K562 (cell line): ENCODE measurements around the gene KCP. TPM values are rescaled to one million over a fixed set of nuclear protein-coding genes. Genes with fewer than 3 reads are reported as not detected.

Experiments used
- ATAC-seq: fragments of 200-7000 bp; cut with Tn5 transposase; 3 replicates; pipeline ENCODE4 v1.9.1; 2020; ENCODE audit warnings: moderate library complexity
- BruUV-seq: library from RNA; stranded (reverse); fragments of 400-500 nt; replicated peaks from 2 replicates; lab custom pipeline; 2021; lab: Mats Ljungman, UMichigan
- CTCF ChIA-PET: fragments of 300-600 bp; formaldehyde crosslinking; extraction: SDS; loops from one replicate; lab custom pipeline; 2021; ENCODE audit warnings: low intra/inter-chr PET ratio; lab: Yijun Ruan, JAX
- POLR2A ChIA-PET: fragments of 300-600, 350-650 bp; sonication (Branson Sonifier 250); formaldehyde crosslinking; extraction: SDS; loops from one replicate; lab custom pipeline; 2021; ENCODE audit warnings: antibody characterized with exemption, inconsistent platforms; lab: Yijun Ruan, JAX
- DNase-seq, 4 experiments: peaks; one replicate each; pipeline versions ENCODE4 v3.0.0 to v3.0.0-alpha.2; 2011 to 2018; ENCODE audit warnings: low spot score in 3 of 4, mixed read lengths in 3 of 4; ENCODE audit errors: extremely low read depth in 1 of 4
- FAIRE-seq: peaks from 2 replicates; lab custom pipeline; 2011; peaks lifted over from hg19 to GRCh38; lab: Jason Lieb, UNC
- H2AFZ ChIP-seq: 2 replicates; pipeline ENCODE4 v1.6.0; 2011; ENCODE audit warnings: low read depth, low read length, control low read depth, inconsistent platforms
- H3K27ac ChIP-seq: fragments of 200-600 bp; 3 replicates; pipeline ENCODE4 v1.8.0; 2011; ENCODE audit warnings: low read depth, mild to moderate bottlenecking, control low read depth, inconsistent platforms, low read length, moderate library complexity, mixed read lengths; ENCODE audit errors: extremely low read depth
- H3K27me3 ChIP-seq, 2 experiments: fragments of 300-600 bp in 1 of 2; 2 replicates in 1 of 2; 3 replicates in 1 of 2; pipeline versions ENCODE4 v1.6.0 to v1.8.0; 2011; ENCODE audit warnings: inconsistent platforms in 2 of 2, low read length in 2 of 2, mild to moderate bottlenecking in 1 of 2, mixed read lengths in 1 of 2, moderate library complexity in 1 of 2; ENCODE audit not compliant: control insufficient read depth in 2 of 2, insufficient read depth in 2 of 2
- H3K36me3 ChIP-seq: fragments of 300-600 bp; 3 replicates; pipeline ENCODE4 v1.8.0; 2011; ENCODE audit warnings: mild to moderate bottlenecking, low read length, inconsistent platforms; ENCODE audit not compliant: control insufficient read depth, insufficient read depth
- H3K4me1 ChIP-seq, 2 experiments: fragments of 200-600 bp in 1 of 2; replicated peaks in 1 of 2; 2 replicates in 1 of 2; 3 replicates in 1 of 2; pipeline versions ENCODE4 v1.5.1 to v1.8.0; 2011; ENCODE audit warnings: inconsistent platforms in 2 of 2, low read length in 2 of 2, mild to moderate bottlenecking in 1 of 2, mixed read lengths in 1 of 2, moderate library complexity in 1 of 2; ENCODE audit not compliant: control insufficient read depth in 2 of 2, insufficient read depth in 2 of 2
- H3K4me2 ChIP-seq: 2 replicates; pipeline ENCODE4 v1.6.1; 2011; ENCODE audit warnings: low read length, control low read depth, inconsistent platforms, mixed read lengths; ENCODE audit not compliant: insufficient read depth
- H3K4me3 ChIP-seq: fragments of 200-600 bp; sonication (generic), shearing (Covaris generic); 2 replicates; pipeline ENCODE4 v1.5.1; 2016; ENCODE audit warnings: control low read depth, inconsistent platforms
- H3K79me2 ChIP-seq: fragments of 200-600 bp; 3 replicates; pipeline ENCODE4 v1.8.0; 2011; ENCODE audit warnings: low read length, inconsistent platforms; ENCODE audit not compliant: control insufficient read depth, insufficient read depth
- H3K9ac ChIP-seq, 2 experiments: 2 replicates each; pipeline versions ENCODE4 v1.6.0 to v1.6.1; 2011; ENCODE audit warnings: low read depth in 2 of 2, low read length in 2 of 2, control low read depth in 1 of 2, inconsistent platforms in 1 of 2, mild to moderate bottlenecking in 1 of 2, mixed read lengths in 1 of 2; ENCODE audit not compliant: insufficient read depth in 1 of 2
- H3K9me1 ChIP-seq: one replicate; pipeline ENCODE4 v1.6.0; 2011; ENCODE audit warnings: inconsistent platforms, mild to moderate bottlenecking, low read length, moderate library complexity; ENCODE audit not compliant: control insufficient read depth, insufficient read depth
- H3K9me3 ChIP-seq: replicated peaks from 2 replicates; pipeline ENCODE4 v1.5.1; 2011; ENCODE audit warnings: low read depth, low read length, inconsistent platforms; ENCODE audit not compliant: control insufficient read depth, insufficient read depth
- H4K20me1 ChIP-seq: replicated peaks from 2 replicates; pipeline ENCODE4 v1.6.1; 2011; ENCODE audit warnings: low read length, inconsistent platforms, mixed read lengths; ENCODE audit not compliant: control insufficient read depth, insufficient read depth
- POLR2A ChIP-seq: fragments of 450-650 bp; conservative IDR thresholded peaks from 2 replicates; pipeline ENCODE4 v1.6.1; 2016
- SPI1 ChIP-seq: IDR thresholded peaks from 2 replicates; pipeline ENCODE4 v1.6.1; 2011; ENCODE audit warnings: low read depth, low read length, control low read depth, borderline replicate concordance
- STAT5B ChIP-seq: fragments of 250-450 bp; sonication (Bioruptor Pico); IDR thresholded peaks from 2 replicates; pipeline ENCODE4 v1.8.0; 2021; ENCODE audit warnings: mild to moderate bottlenecking, inconsistent platforms
- ZFX ChIP-seq: sonication (generic); formaldehyde crosslinking; IDR thresholded peaks from 2 replicates; pipeline ENCODE4 v1.8.0; 2022; ENCODE audit warnings: mild to moderate bottlenecking, missing genetic modification reagents, moderate library complexity
- WGBS: fragments of 100-300 bp; shearing (Covaris generic); methylation state at CpG from one replicate; pipeline ENCODE4 v1.1.6; 2016; ENCODE audit warnings: low coverage, mixed read lengths; ENCODE audit not compliant: insufficient coverage; ENCODE audit errors: missing lambda C conversion rate; 5-methylcytosine and 5-hydroxymethylcytosine counted together
- in situ Hi-C: fragments of 300-500 bp; cut with MboI; formaldehyde crosslinking; loops from 4 replicates; pipeline ENCODE4 v1.15.0; 2018; ENCODE audit warnings: inconsistent platforms, mixed read lengths
- intact Hi-C: fragments of 100-400 bp; cut with micrococcal nuclease; formaldehyde crosslinking; loops from 2 replicates; pipeline ENCODE4 v1.14.2; 2022
- polyA plus RNA-seq, 8 experiments: library from polyadenylated mRNA; depleted of rRNA in 4 of 8; stranded (reverse) in 5 of 8; unstranded in 3 of 8; fragments of >200 nt; fragmentation: Nextera tagmentation in 2 of 8; fragmentation: Illumina TruSeq in 1 of 8; extraction: Ambion mirVana in 2 of 8; extraction: Trizol in 1 of 8; gene quantifications; 2 replicates each; pipeline versions ENCODE4 v1.2.1 to v1.2.3, GENCODE V29; 2011 to 2014; ENCODE audit warnings: inconsistent platforms in 1 of 8, missing spikeins in 1 of 8
- total RNA-seq, 7 experiments: library from RNA; depleted of rRNA in 6 of 7; stranded (reverse); fragments of >200 nt in 6 of 7; fragmentation: Illumina TruSeq in 2 of 7; extraction: Trizol in 2 of 7; gene quantifications; 2 replicates each; pipeline versions ENCODE4 v1.2.1 to v1.2.3, GENCODE V29; 2011 to 2021; ENCODE audit warnings: low replicate concordance in 1 of 7
- TF ChIP-seq, protein P1 (sequence below): fragments of 250-450 bp; sonication (Bioruptor Pico); IDR thresholded peaks from 2 replicates; pipeline ENCODE4 v1.8.0; 2022; ENCODE audit warnings: moderate library complexity, mild to moderate bottlenecking, inconsistent platforms

KCP gene
- total and polyA plus RNA-seq, 9 of the 15 experiments (the other 6 are each of a cell fraction or from before 2014, with no cell fraction given): 0.06 to 0.17 (median 0.12) TPM; not detected in 3

GRCh38 chr7:128951296-128951695 is 40.8 kb upstream of the KCP start (continued):
- TF ChIP-seq, protein P1, sequence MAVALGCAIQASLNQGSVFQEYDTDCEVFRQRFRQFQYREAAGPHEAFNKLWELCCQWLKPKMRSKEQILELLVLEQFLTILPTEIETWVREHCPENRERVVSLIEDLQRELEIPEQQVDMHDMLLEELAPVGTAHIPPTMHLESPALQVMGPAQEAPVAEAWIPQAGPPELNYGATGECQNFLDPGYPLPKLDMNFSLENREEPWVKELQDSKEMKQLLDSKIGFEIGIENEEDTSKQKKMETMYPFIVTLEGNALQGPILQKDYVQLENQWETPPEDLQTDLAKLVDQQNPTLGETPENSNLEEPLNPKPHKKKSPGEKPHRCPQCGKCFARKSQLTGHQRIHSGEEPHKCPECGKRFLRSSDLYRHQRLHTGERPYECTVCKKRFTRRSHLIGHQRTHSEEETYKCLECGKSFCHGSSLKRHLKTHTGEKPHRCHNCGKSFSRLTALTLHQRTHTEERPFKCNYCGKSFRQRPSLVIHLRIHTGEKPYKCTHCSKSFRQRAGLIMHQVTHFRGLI (CRISPR knock-in tag): no peak
- no peak for TF ChIP-seq STAT5B (CRISPR knock-in tag)

DNA sequence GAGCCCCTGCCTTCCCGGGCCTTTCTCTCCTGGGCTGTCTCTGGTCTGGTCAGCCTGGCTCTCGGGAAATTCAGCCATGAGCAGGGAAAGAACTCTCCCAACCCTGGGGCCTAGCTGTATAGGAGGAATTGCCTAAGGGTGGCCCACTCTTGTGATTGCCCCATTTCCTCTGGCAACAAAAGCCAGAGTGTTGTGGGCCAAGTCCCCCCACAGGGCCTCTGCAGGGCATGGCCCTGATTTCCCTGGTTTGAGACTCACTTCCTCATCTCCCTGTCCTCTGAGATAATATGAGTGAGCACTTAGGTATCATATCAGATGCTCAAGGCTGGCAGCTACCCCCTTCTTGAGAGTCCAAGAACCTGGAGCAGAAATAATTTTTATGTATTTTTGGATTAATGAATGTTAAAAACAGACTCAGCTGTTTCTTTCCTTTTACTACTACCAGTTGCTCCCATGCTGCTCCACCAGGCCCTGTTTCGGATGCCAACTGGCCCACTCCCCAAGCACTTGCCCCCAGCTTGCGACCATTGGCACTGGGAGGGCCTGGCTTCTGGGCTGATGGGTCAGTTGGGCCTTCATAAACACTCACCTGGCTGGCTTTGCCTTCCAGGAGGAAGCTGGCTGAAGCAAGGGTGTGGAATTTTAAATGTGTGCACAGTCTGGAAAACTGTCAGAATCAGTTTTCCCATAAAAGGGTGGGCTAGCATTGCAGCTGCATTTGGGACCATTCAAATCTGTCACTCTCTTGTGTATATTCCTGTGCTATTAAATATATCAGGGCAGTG is 38.7 kb upstream of the KCP start:
- DNase-seq: no peak
- in situ Hi-C loops (no loop called here), intact Hi-C loops (no loop called here)
- peak; percentile 4; the same call in 2 of the 3 replicates for ATAC-seq
- Histone ChIP-seq H3K79me2 (no peaks in the 10 kb centered on the region), H2AFZ (no peak overlapping the region), H3K4me3 (no peak overlapping the region), H3K4me2 (no peak overlapping the region), H3K36me3 (peaks cover 27% of the 10 kb centered on the region; the same call in 2 of the 3 replicates), H3K4me1 (peaks cover 0 to 21% of the 10 kb centered on the region in 2 experiments; a peak in 2 of 5 replicates), H3K9me3 (no peaks in the 10 kb centered on the region), H4K20me1 (peaks cover 3% of the 10 kb centered on the region), H3K9me1 (no peaks in the 10 kb centered on the region), H3K27me3 (peaks cover 20 to 26% of the 10 kb centered on the region in 2 experiments; a peak in 4 of 5 replicates), H3K9ac (peak overlapping the region in 1 of 2 experiments; percentile 13; a peak in 1 of 4 replicates), H3K27ac (no peak overlapping the region)
- no peak for FAIRE-seq
- no TSS peak for BruUV-seq
- CTCF ChIA-PET: no interaction called here
- TF ChIP-seq ZFX (CRISPR knock-in tag) (no peak), POLR2A (peak; percentile 7; the same call in 1 of the 2 replicates), SPI1 (0 out of 2 replicates have a peak, but pooled peaks have one; percentile 10)
- POLR2A ChIA-PET: interaction anchor here (0.6 to 4.5 kb wide), 9 partner anchors 9 to 526 kb away, joined by 3 to 28 read pairs (median 3); no protein-coding TSS in a partner anchor
- WGBS: 93% methylated on average over 3 of the region's 4 CpGs
